AG04449 (cell line): ENCODE measurements around the gene TP53BP1.

Experiments
- CTCF ChIA-PET: fragments of 350-600 bp; formaldehyde crosslinking; extraction: SDS; loops from one replicate; lab custom pipeline; 2021; ENCODE audit warnings: antibody characterized with exemption; lab: Yijun Ruan, JAX
- POLR2A ChIA-PET: fragments of 400-600, 350-600 bp; formaldehyde crosslinking; extraction: SDS; loops from one replicate; lab custom pipeline; 2020; ENCODE audit warnings: antibody characterized with exemption, inconsistent platforms; lab: Yijun Ruan, JAX
- DNase-seq: peaks from one replicate; pipeline ENCODE4 v3.0.0-alpha.2; 2010; ENCODE audit warnings: low read depth, low spot score
- H3K4me3 ChIP-seq: 2 replicates; pipeline ENCODE4 v1.5.1; 2011; ENCODE audit warnings: low read depth, mild to moderate bottlenecking, control low read depth, low read length
- CTCF ChIP-seq: IDR thresholded peaks from one replicate; pipeline ENCODE4 v1.5.1; 2011; ENCODE audit warnings: mild to moderate bottlenecking, moderate library complexity, low read length, control low read depth, inconsistent platforms; ENCODE audit not compliant: insufficient read depth; ENCODE audit errors: missing control alignments

TP53BP1 gene

GRCh38 chr15:43376017-43376705, 116.8 kb downstream of the TP53BP1 start:
- CTCF ChIA-PET: interaction anchor here (0.6 to 3.6 kb wide), 24 partner anchors 8 to 135 kb away, joined by 3 to 27 read pairs (median 5); no protein-coding TSS in a partner anchor
- DNase-seq: no peak
- POLR2A ChIA-PET: interaction anchor here (0.8 kb wide), 1 partner anchor 142 kb away, joined by 3 read pairs; no protein-coding TSS in a partner anchor

GRCh38 chr15:43370975-43371974, 121.7 kb downstream of the TP53BP1 start, which contains the start of the genes TUBGCP4 and ZSCAN29:
TUBGCP4 (plus strand) TSS chr15:43371101; CDS start chr15:43371355, 254 bp downstream.
ZSCAN29 (minus strand) TSS chr15:43371043; CDS start chr15:43369913, 1,130 bp downstream.
- TF ChIP-seq CTCF: peak; percentile 22

More at GRCh38 chr15:43376017-43376705, 116.8 kb downstream of the TP53BP1 start:
- peak; percentile 71 for TF ChIP-seq CTCF
- no peak overlapping the region for H3K4me3 ChIP-seq

GRCh38 chr15:43370310-43370974, 122.5 kb downstream of the TP53BP1 start:
- CTCF ChIA-PET: interaction anchor here (0.9 to 2.2 kb wide), 11 partner anchors 8 to 166 kb away, joined by 3 to 10 read pairs (median 3); no protein-coding TSS in a partner anchor
- POLR2A ChIA-PET: interaction anchor here (0.6 kb wide), 1 partner anchor 14 kb away, joined by 3 read pairs; no protein-coding TSS in a partner anchor

More at GRCh38 chr15:43370975-43371974, 121.7 kb downstream of the TP53BP1 start, which contains the start of the genes TUBGCP4 and ZSCAN29:
- no peak for DNase-seq
- POLR2A ChIA-PET: interaction anchor here (0.6 kb wide), 1 partner anchor 15 kb away, joined by 3 read pairs; no protein-coding TSS in a partner anchor
- CTCF ChIA-PET: interaction anchor here (0.9 to 2.2 kb wide), 17 partner anchors 7 to 167 kb away, joined by 3 to 10 read pairs (median 4); no protein-coding TSS in a partner anchor
- H3K4me3 ChIP-seq: peak within 1 kb of the TSS; percentile 94

GRCh38 chr15:43361313-43361903, 131.5 kb downstream of the TP53BP1 start:
- POLR2A ChIA-PET: no interaction called here
- no peak overlapping the region for H3K4me3 ChIP-seq

More at GRCh38 chr15:43370310-43370974, 122.5 kb downstream of the TP53BP1 start:
- DNase-seq: no peak
- peak overlapping the region; percentile 94 for H3K4me3 ChIP-seq
- no peak for TF ChIP-seq CTCF

More at GRCh38 chr15:43361313-43361903, 131.5 kb downstream of the TP53BP1 start:
- CTCF ChIA-PET: interaction anchor here (0.9 to 3.1 kb wide), 3 partner anchors 10 to 18 kb away, joined by 3 to 15 read pairs (median 4); partner anchors contain the start of genes TUBGCP4 and ZSCAN29
- TF ChIP-seq CTCF: no peak
- no peak for DNase-seq
